Kidney epithelial cell (primary cell): Measurements from ENCODE around the gene ATXN1. TPM values are rescaled to one million over a fixed set of nuclear protein-coding genes. Genes with fewer than 3 reads are reported as not detected.

ENCODE experiments used
- DNase-seq: peaks from one replicate; pipeline ENCODE4 v3.0.0-alpha.2; 2010; ENCODE audit warnings: low read depth
- H3K27me3 ChIP-seq: 2 replicates; pipeline ENCODE4 v1.6.0; 2011; ENCODE audit warnings: low read length; ENCODE audit not compliant: control insufficient read depth, insufficient read depth
- H3K36me3 ChIP-seq: 2 replicates; pipeline ENCODE4 v1.5.1; 2011; ENCODE audit warnings: low read length; ENCODE audit not compliant: control insufficient read depth, insufficient read depth
- H3K4me3 ChIP-seq: 2 replicates; pipeline ENCODE4 v1.5.1; 2011; ENCODE audit warnings: low read depth, mild to moderate bottlenecking, control low read depth, low read length
- total RNA-seq: library from RNA; depleted of rRNA; stranded (reverse); fragments of >200 nt; gene quantifications from 2 replicates; pipeline ENCODE4 v1.2.3, GENCODE V29; 2015
- TF ChIP-seq, protein P1 (sequence below): IDR thresholded peaks from 2 replicates; pipeline ENCODE4 v1.5.1; 2011; ENCODE audit warnings: mild to moderate bottlenecking, moderate library complexity, low read length, control low read depth, inconsistent platforms; ENCODE audit not compliant: insufficient read depth, poor library complexity, severe bottlenecking

The ATXN1 gene
- total RNA-seq, 1 donor from 2014 or later: 12.5 TPM

DNA sequence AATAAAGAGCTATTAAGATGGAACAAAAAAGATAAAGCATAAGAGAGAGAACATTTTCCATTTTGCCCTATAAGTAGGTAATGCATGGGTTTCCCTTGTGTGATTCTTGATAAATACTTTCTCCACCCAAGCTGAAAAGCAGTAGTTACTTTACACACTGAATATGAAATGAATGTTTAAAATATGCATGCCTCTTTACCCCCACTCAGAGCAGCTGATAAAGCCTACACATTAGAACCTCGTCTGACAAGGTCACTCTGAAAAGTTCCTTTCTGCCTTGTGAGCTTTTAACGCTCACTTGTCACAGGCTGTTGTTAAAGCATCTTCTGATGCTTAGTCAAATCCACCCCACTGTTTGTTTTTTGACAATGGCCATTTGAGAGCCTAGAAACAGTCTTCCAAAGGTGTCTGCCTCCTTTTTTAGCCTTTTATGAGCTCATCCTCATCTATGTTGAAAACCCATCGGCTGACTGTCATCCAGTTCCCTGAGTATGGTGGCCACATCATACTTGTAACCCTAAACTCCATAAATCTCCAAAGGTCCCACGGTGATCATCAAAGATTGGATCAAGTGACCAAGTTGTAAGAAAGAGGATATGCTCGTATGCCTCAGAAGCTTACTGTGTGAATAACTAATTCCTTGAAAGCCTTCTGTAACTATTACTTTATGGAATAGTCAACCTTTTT lies 102.8 kb downstream of the ATXN1 start:
- TF ChIP-seq, protein P1, sequence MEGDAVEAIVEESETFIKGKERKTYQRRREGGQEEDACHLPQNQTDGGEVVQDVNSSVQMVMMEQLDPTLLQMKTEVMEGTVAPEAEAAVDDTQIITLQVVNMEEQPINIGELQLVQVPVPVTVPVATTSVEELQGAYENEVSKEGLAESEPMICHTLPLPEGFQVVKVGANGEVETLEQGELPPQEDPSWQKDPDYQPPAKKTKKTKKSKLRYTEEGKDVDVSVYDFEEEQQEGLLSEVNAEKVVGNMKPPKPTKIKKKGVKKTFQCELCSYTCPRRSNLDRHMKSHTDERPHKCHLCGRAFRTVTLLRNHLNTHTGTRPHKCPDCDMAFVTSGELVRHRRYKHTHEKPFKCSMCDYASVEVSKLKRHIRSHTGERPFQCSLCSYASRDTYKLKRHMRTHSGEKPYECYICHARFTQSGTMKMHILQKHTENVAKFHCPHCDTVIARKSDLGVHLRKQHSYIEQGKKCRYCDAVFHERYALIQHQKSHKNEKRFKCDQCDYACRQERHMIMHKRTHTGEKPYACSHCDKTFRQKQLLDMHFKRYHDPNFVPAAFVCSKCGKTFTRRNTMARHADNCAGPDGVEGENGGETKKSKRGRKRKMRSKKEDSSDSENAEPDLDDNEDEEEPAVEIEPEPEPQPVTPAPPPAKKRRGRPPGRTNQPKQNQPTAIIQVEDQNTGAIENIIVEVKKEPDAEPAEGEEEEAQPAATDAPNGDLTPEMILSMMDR: no peak
- no peaks in the 10 kb centered on the region for H3K27me3 ChIP-seq

DNA sequence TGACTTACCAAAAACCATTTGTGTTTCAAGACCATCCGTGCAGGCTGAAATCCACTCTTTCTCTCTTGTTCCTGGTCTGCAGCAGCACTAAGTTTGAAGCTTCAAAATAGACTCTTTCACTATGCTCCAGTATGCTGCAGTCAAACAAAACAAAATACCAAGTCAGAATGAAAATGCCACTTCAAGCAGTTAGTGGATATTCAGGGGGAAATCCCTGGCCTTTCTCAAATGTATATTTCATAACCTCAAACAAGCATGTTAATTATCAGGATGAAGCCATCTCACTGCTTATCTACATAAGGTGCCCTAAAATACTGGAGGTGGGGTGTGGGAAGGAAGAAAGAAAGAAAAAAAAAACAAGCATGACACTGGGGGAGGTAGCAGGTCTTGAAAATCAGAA lies 103.5 kb downstream of the ATXN1 start:
- DNase-seq: no peak

More for the DNA sequence above, 102.8 kb downstream of the ATXN1 start:
- Histone ChIP-seq H3K36me3 (no peaks in the 10 kb centered on the region), H3K4me3 (no peak overlapping the region)
- DNase-seq: no peak

GRCh38 chr6:16656451-16656850 lies 104.8 kb downstream of the ATXN1 start:
- Histone ChIP-seq H3K27me3 (no peaks in the 10 kb centered on the region), H3K36me3 (no peaks in the 10 kb centered on the region), H3K4me3 (no peak overlapping the region)
- no peak for DNase-seq
- TF ChIP-seq, protein P1: no peak

More for the DNA sequence above, 103.5 kb downstream of the ATXN1 start:
- no peaks in the 10 kb centered on the region for H3K27me3 ChIP-seq
- TF ChIP-seq, protein P1: no peak
- no peaks in the 10 kb centered on the region for H3K36me3 ChIP-seq
- H3K4me3 ChIP-seq: no peak overlapping the region

DNA sequence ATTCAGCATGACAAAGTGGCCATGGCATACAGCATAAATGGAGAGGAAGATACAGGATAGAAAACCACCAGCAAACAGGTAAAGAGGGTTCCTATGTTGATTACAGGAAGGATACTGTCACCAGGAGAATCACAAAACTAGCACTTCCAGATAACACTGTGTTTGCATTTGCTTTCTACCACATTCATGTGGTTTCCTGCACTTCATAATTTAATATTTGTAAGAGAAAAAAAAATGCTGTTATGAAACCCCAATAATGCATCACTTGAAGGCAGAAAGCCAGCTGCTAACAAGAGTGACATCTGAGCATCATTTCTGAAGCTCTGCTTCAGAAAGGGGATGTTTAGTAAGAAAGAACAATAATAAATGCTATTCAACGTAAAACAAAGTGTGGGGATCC lies 106.6 kb downstream of the ATXN1 start:
- no peaks in the 10 kb centered on the region for H3K27me3 ChIP-seq
- H3K4me3 ChIP-seq: no peak overlapping the region
- TF ChIP-seq, protein P1: no peak
- no peaks in the 10 kb centered on the region for H3K36me3 ChIP-seq
- no peak for DNase-seq

DNA sequence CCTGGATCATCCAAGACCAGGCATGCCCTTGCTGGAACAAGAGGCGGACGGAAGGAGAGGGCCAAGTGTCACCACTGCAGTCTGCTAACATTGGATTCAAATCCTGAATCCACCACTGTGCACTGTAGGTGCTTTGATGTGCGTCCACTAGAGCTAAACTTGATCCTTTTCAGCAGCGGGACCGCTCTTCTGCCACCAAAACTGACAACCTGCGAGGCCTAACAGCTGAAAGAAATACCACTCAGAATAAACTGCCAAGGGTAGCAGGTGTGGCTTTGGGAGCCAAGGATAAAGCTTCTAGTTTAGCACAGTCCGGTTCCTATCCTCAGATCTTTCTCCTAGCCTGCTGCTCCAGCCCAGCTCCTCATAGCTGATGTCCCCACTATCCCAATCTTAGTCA lies 108.0 kb downstream of the ATXN1 start:
- H3K36me3 ChIP-seq: no peaks in the 10 kb centered on the region
- TF ChIP-seq, protein P1: no peak
- no peak for DNase-seq
- H3K4me3 ChIP-seq: no peak overlapping the region
- H3K27me3 ChIP-seq: no peaks in the 10 kb centered on the region

DNA sequence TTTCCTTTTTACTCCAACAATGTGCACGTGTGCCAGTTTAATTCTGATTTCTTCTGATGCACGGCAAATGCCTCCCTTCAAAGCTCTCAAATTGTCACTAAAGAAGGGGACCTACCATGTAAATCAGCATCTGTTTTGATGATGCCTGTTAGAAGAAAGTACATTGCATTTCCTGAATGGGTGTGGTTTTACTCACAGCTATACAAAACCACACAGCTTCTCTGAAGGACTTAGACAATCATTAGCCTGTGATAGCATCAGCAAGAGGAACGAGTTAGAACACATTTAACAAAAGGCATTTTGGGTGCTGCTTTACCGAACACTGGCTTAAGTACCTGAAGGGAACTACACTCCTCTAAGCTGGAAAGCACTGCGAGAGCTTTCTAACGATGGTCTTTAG lies 109.4 kb downstream of the ATXN1 start:
- H3K36me3 ChIP-seq: no peaks in the 10 kb centered on the region
- DNase-seq: no peak
- H3K4me3 ChIP-seq: no peak overlapping the region
- H3K27me3 ChIP-seq: no peaks in the 10 kb centered on the region
- TF ChIP-seq, protein P1: no peak
